HepG2 (cell line): ENCODE results near the gene NSMCE1. TPM values are rescaled to one million over a fixed set of nuclear protein-coding genes. Genes with fewer than 3 reads are reported as not detected.
A peak's percentile ranks its signal among the peaks of the same experiment; 100 is the strongest.

ENCODE experiments used
- ATAC-seq: fragments of 200-7000 bp; cut with Tn5 transposase; 3 replicates; pipeline ENCODE4 v1.9.1; 2020; ENCODE audit warnings: mild to moderate bottlenecking, moderate library complexity
- BruUV-seq: library from RNA; stranded (reverse); fragments of 400-500 nt; replicated peaks from 2 replicates; lab custom pipeline; 2021; lab: Mats Ljungman, UMichigan
- CTCF ChIA-PET: fragments of 300-600 bp; formaldehyde crosslinking; extraction: SDS; loops from one replicate; lab custom pipeline; 2021; ENCODE audit warnings: low total read pairs, inconsistent platforms, low intra/inter-chr PET ratio; lab: Yijun Ruan, JAX
- POLR2A ChIA-PET: fragments of 350-600 bp; sonication (Branson Sonifier 250); formaldehyde crosslinking; loops from one replicate; lab custom pipeline; 2020; ENCODE audit warnings: antibody characterized with exemption, inconsistent platforms; lab: Yijun Ruan, JAX
- DNase-seq: peaks from one replicate; pipeline ENCODE4 v3.0.0-alpha.2; 2015; ENCODE audit warnings: low spot score
- FAIRE-seq: peaks from 3 replicates; lab custom pipeline; 2011; peaks lifted over from hg19 to GRCh38; lab: Jason Lieb, UNC
- H2AFZ ChIP-seq: one replicate; pipeline ENCODE4 v1.6.1; 2011; ENCODE audit warnings: low read length, inconsistent platforms
- H3K27ac ChIP-seq: fragments of 300-600 bp; 3 replicates; pipeline ENCODE4 v1.8.0; 2011; ENCODE audit warnings: mixed run types, mild to moderate bottlenecking, mixed read lengths, low read length, inconsistent platforms; ENCODE audit not compliant: insufficient read depth; ENCODE audit errors: extremely low read length
- H3K27me3 ChIP-seq, 2 experiments: fragments of 200-600 bp in 1 of 2; 2 replicates in 1 of 2; 3 replicates in 1 of 2; pipeline versions ENCODE4 v1.6.0 to v1.8.0; 2011; ENCODE audit warnings: low read length in 2 of 2, mild to moderate bottlenecking in 2 of 2, moderate library complexity in 2 of 2, inconsistent platforms in 1 of 2; ENCODE audit not compliant: insufficient read depth in 2 of 2, control insufficient read depth in 1 of 2
- H3K36me3 ChIP-seq, 2 experiments: fragments of 200-600 bp in 1 of 2; replicated peaks in 1 of 2; 2 replicates in 1 of 2; 3 replicates in 1 of 2; pipeline versions ENCODE4 v1.5.1 to v1.8.0; 2011; ENCODE audit warnings: low read length in 2 of 2, inconsistent platforms in 1 of 2; ENCODE audit not compliant: insufficient read depth in 2 of 2, control insufficient read depth in 1 of 2
- H3K4me1 ChIP-seq: 2 replicates; pipeline ENCODE4 v1.5.1; 2012; ENCODE audit warnings: low read length, inconsistent platforms; ENCODE audit not compliant: insufficient read depth
- H3K4me2 ChIP-seq: 2 replicates; pipeline ENCODE4 v1.6.0; 2011; ENCODE audit warnings: low read depth, low read length, inconsistent platforms
- H3K4me3 ChIP-seq, 3 experiments: fragments of 200-600 bp in 1 of 3; sonication (generic), shearing (Covaris generic) in 1 of 3; replicated peaks in 1 of 3; 2 replicates each; pipeline ENCODE4 v1.5.1; 2011 to 2016; ENCODE audit warnings: low read length in 3 of 3, inconsistent platforms in 2 of 3, low read depth in 2 of 3, mild to moderate bottlenecking in 2 of 3, control low read depth in 1 of 3, mixed read lengths in 1 of 3; ENCODE audit not compliant: insufficient read depth in 1 of 3
- H3K79me2 ChIP-seq: one replicate; pipeline ENCODE4 v1.6.1; 2011; ENCODE audit warnings: low read length, inconsistent platforms; ENCODE audit not compliant: insufficient read depth
- H3K9ac ChIP-seq: 2 replicates; pipeline ENCODE4 v1.6.0; 2011; ENCODE audit warnings: mild to moderate bottlenecking, low read depth, low read length, inconsistent platforms; ENCODE audit not compliant: insufficient read depth
- H3K9me3 ChIP-seq: 2 replicates; pipeline ENCODE4 v1.5.1; 2012; ENCODE audit warnings: mild to moderate bottlenecking, low read length
- H4K20me1 ChIP-seq: 2 replicates; pipeline ENCODE4 v1.6.0; 2011; ENCODE audit warnings: inconsistent platforms, mild to moderate bottlenecking, low read length, moderate library complexity; ENCODE audit not compliant: insufficient read depth
- CHD2 ChIP-seq: IDR thresholded peaks from 2 replicates; pipeline ENCODE4 v1.6.1; 2011; ENCODE audit warnings: low read depth, low read length, improper control_type of control experiment
- FOXA3 ChIP-seq: IDR thresholded peaks from 2 replicates; pipeline ENCODE4 v1.6.1; 2016; ENCODE audit warnings: missing genetic modification reagents, missing compliant biosample characterization
- GTF3A ChIP-seq: sonication (generic); formaldehyde crosslinking; conservative IDR thresholded peaks from 2 replicates; pipeline ENCODE4 v1.4.0; 2020; ENCODE audit warnings: mild to moderate bottlenecking, missing genetic modification reagents
- HMGXB3 ChIP-seq: sonication (generic); formaldehyde crosslinking; IDR thresholded peaks from 2 replicates; pipeline ENCODE4 v1.4.0; 2020; ENCODE audit warnings: missing genetic modification reagents, borderline replicate concordance
- HNF4A ChIP-seq: sonication (generic); formaldehyde crosslinking; IDR thresholded peaks from 2 replicates; pipeline ENCODE4 v1.4.0; 2020; ENCODE audit warnings: missing genetic modification reagents
- HOMEZ ChIP-seq: IDR thresholded peaks from 2 replicates; pipeline ENCODE4 v1.6.1; 2016; ENCODE audit warnings: low read depth
- MIER2 ChIP-seq: IDR thresholded peaks from 2 replicates; pipeline ENCODE4 v1.6.1; 2016; ENCODE audit warnings: missing biosample characterization, missing genetic modification reagents
- RBAK ChIP-seq: sonication (generic); formaldehyde crosslinking; IDR thresholded peaks from 2 replicates; pipeline ENCODE4 v1.5.1; 2020; ENCODE audit warnings: mild to moderate bottlenecking, missing genetic modification reagents
- RXRA ChIP-seq: sonication (generic); formaldehyde crosslinking; IDR thresholded peaks from 2 replicates; pipeline ENCODE4 v1.5.1; 2020; ENCODE audit warnings: missing genetic modification reagents
- SRSF4 ChIP-seq: fragments of 200-400 bp; formaldehyde crosslinking; IDR thresholded peaks from one replicate; pipeline ENCODE4 v1.6.1; 2018; ENCODE audit warnings: mild to moderate bottlenecking, low read depth, low read length, moderate library complexity; ENCODE audit not compliant: poor library complexity, severe bottlenecking
- TBP ChIP-seq: sonication (generic); formaldehyde crosslinking; IDR thresholded peaks from 2 replicates; pipeline ENCODE4 v1.5.0; 2020; ENCODE audit warnings: missing genetic modification reagents
- UBTF ChIP-seq: sonication (generic); formaldehyde crosslinking; IDR thresholded peaks from 2 replicates; pipeline ENCODE4 v1.4.0; 2020; ENCODE audit warnings: mild to moderate bottlenecking, missing genetic modification reagents
- ZC3H4 ChIP-seq: sonication (generic); formaldehyde crosslinking; IDR thresholded peaks from 2 replicates; pipeline ENCODE4 v1.4.0; 2020; ENCODE audit warnings: missing genetic modification reagents, borderline replicate concordance
- ZNF260 ChIP-seq: sonication (generic); formaldehyde crosslinking; IDR thresholded peaks from 2 replicates; pipeline ENCODE4 v1.4.0; 2020; ENCODE audit warnings: missing genetic modification reagents, low read depth, mild to moderate bottlenecking, borderline replicate concordance
- ZNF30 ChIP-seq: sonication (generic); formaldehyde crosslinking; IDR thresholded peaks from 2 replicates; pipeline ENCODE4 v1.5.0; 2020; ENCODE audit warnings: mild to moderate bottlenecking, missing genetic modification reagents
- WGBS: methylation state at CpG from one replicate; pipeline ENCODE4 v1.1.6; 2017; ENCODE audit warnings: low lambda C conversion rate; 5-methylcytosine and 5-hydroxymethylcytosine counted together
- in situ Hi-C: cut with HindIII; loops from 2 replicates; pipeline ENCODE4 v1.10.0; 2017; ENCODE audit warnings: low pct_unique_long_range_greater_than_20kb; ENCODE audit not compliant: extremely low pct_ligation_motif_present
- intact Hi-C: fragments of 100-400 bp; cut with micrococcal nuclease; formaldehyde crosslinking; loops from one replicate; pipeline ENCODE4 v1.10.0; 2022; ENCODE audit not compliant: unreplicated experiment
- polyA plus RNA-seq, 8 experiments: library from polyadenylated mRNA; depleted of rRNA in 3 of 8; stranded (reverse) in 7 of 8; unstranded in 1 of 8; fragments of >200 nt; fragmentation: Illumina TruSeq in 4 of 8; extraction: Trizol in 4 of 8; gene quantifications; 2 replicates each; pipeline versions ENCODE4 v1.2.1 to v1.2.3, GENCODE V29; 2011 to 2016; ENCODE audit warnings: low read depth in 4 of 8, missing spikeins in 1 of 8, mixed read lengths in 1 of 8; ENCODE audit not compliant: insufficient read depth in 1 of 8
- total RNA-seq, 5 experiments: library from RNA; depleted of rRNA; stranded (reverse); fragments of >200 nt; fragmentation: Illumina TruSeq; extraction: Trizol; gene quantifications; 2 replicates each; pipeline ENCODE4 v1.2.3, GENCODE V29; 2016; ENCODE audit warnings: low read depth in 1 of 5

Gene NSMCE1
- total and polyA plus RNA-seq, 2 of the 13 experiments (the other 11 are each of a cell fraction or from before 2014, with no cell fraction given): 42.7 to 52.9 TPM

GRCh38 chr16:27287051-27287811 lies 18.7 kb upstream of the NSMCE1 start:
- BruUV-seq: no TSS peak
- H3K9ac ChIP-seq: no peak overlapping the region
- H3K4me2 ChIP-seq: peak overlapping the region; percentile 21; the same call in 1 of the 2 replicates
- no peaks in the 10 kb centered on the region for H3K9me3 ChIP-seq
- ATAC-seq (no peak), DNase-seq (no peak), FAIRE-seq (no peak)
- H3K27me3 ChIP-seq: peaks cover 0 to 4% of the 10 kb centered on the region in 2 experiments; a peak in 1 of 5 replicates
- no peaks in the 10 kb centered on the region for H3K79me2 ChIP-seq
- no peaks in the 10 kb centered on the region for H3K36me3 ChIP-seq
- WGBS: 76% methylated on average over 8 of the region's 8 CpGs
- POLR2A ChIA-PET: interaction anchor here (0.7 to 1.3 kb wide), 2 partner anchors 13 to 19 kb away, joined by 3 to 4 read pairs; partner anchors contain the start of gene NSMCE1
- intact Hi-C loops: no loop called here
- H3K4me1 ChIP-seq: peaks cover 40% of the 10 kb centered on the region
- H3K4me3 ChIP-seq: no peak overlapping the region
- H3K27ac ChIP-seq: no peak overlapping the region
- in situ Hi-C loops: no loop called here
- H4K20me1 ChIP-seq: no peaks in the 10 kb centered on the region
- H2AFZ ChIP-seq: no peak overlapping the region
- CTCF ChIA-PET: no interaction called here
- TF ChIP-seq RXRA (CRISPR knock-in tag) (no peak), ZNF30 (no peak), GTF3A (CRISPR knock-in tag) (no peak), UBTF (CRISPR knock-in tag) (no peak), CHD2 (no peak), HOMEZ (CRISPR knock-in tag) (no peak), HMGXB3 (no peak), SRSF4 (no peak), MIER2 (CRISPR knock-in tag) (no peak), HNF4A (CRISPR knock-in tag) (no peak), ZC3H4 (CRISPR knock-in tag) (no peak), ZNF260 (CRISPR knock-in tag) (no peak), FOXA3 (CRISPR knock-in tag) (no peak), TBP (CRISPR knock-in tag) (no peak), RBAK (no peak)
